HG02759 (cell line): ENCODE data around the gene AMER1.
A peak's percentile ranks its signal among the peaks of the same experiment; 100 is the strongest.
"Not testable (repeated sequence)": the region's sequence is repeated elsewhere in the genome, so short reads cannot be mapped to it uniquely, and the experiment has no call there.

ENCODE experiments used
- ATAC-seq: cut with Tn5 transposase; IDR thresholded peaks from one replicate; pipeline ENCODE4 v1.9.1; 2021; ENCODE audit warnings: mild to moderate bottlenecking, moderate library complexity; ENCODE audit not compliant: unreplicated experiment

AMER1 gene

GRCh38 chrX:64205441-64205734 is at the start of gene AMER1:
Gene AMER1 (minus strand): TSS chrX:64205708. CDS start chrX:64193286, 12,422 bp downstream.
- peak; percentile 47 for ATAC-seq

DNA sequence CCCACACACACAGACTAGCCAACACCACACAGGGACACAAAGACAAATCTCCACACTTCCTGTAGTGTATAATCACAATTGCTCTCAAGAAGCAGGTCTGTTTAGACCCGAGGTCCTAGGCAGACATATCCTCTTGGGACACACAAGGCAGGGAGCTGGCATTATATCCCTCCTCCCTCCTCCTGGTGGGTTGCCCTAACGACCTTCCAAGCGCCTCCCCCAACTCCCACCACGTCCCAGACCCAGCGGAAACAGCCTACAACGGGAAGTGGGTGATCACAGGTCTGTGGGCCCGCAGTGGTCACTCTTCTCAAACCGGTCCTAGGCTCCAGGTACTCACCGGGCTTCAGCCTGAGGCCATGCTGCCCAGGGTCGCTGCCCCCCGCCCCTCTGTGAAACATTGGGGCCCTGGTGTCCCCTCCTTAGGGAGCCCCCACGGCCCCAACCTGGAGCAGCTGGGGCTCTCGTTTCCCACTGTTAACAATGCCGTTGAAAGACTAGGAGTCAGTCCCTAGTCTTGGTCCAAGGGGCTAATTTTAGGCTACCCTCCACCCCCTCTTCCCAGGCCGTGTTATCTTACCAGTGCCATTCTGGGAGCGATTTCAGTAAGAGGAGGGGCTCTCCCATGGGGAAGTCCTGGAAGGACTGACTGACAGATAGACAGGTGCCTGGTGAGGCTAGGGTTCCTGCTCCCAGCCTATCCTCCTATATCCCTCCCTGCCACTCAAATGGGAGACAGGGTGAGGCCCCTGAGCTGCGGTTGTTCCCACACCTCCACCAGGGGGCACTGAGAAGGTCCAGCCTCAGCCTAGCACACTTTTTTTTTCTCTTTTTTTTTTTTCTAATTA is 24.8 kb upstream of the AMER1 start, which contains the start of gene ASB12:
Gene ASB12 (minus strand): TSS at position 485 of the 848 bp plus-strand sequence. CDS start 4,957 bp downstream, outside the sequence.
- no peak for ATAC-seq

- no peak for ATAC-seq
Measured at GRCh38 chrX:64229154-64229553, 23.6 kb upstream of the AMER1 start.

DNA sequence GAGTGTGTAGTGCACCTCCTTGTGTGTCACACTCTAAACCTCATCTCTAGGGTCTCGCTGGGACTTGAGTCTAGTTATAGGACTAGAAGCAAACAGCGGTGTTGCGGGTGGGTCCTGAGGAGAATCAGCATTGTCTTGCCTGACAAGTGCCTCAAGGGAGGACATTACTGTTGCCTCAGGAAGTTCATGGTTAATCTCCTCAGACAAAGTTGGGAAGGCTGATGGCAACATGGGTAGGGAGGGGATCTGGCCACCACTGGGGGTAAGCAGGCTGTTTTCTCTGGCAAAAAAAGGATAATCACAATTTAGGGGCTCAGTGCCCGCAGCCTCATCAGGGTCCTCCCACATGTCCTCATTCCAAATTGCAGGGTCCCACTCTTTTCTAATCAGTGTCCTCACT is 12.5 kb upstream of the AMER1 start:
- no peak for ATAC-seq

DNA sequence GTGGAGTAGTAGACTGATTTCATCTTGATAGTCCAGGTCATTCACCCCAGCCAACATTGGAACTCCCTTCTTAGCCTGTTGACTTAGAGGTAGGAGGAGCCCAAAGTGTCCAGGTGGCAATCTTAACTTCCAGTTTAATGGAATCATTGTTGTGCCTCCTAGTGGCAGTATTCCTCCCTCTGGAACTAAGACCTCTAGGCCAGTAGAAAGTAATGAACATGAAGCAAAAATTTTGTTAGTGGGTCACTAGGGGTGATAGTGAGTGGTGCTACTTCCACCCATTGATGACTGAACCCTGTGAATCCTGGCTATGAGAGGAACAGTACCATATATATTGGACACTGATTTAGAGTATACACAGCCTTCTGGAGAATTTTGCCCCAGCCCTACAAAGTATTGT is 8.5 kb upstream of the AMER1 start:
- not testable (repeated sequence) for ATAC-seq

GRCh38 chrX:64206556-64207162 is 1.2 kb upstream of the AMER1 start:
- no peak for ATAC-seq

- peak; percentile 87 for ATAC-seq
Measured at GRCh38 chrX:64205735-64206501, 410 bp upstream of the AMER1 start.

- ATAC-seq = peak; percentile 15
Measured at GRCh38 chrX:64204701-64205440, 637 bp downstream of the AMER1 start.

GRCh38 chrX:64204252-64204651 is 1.3 kb downstream of the AMER1 start:
- ATAC-seq = no peak

GRCh38 chrX:64202808-64203325 is 2.6 kb downstream of the AMER1 start:
- no peak for ATAC-seq

DNA sequence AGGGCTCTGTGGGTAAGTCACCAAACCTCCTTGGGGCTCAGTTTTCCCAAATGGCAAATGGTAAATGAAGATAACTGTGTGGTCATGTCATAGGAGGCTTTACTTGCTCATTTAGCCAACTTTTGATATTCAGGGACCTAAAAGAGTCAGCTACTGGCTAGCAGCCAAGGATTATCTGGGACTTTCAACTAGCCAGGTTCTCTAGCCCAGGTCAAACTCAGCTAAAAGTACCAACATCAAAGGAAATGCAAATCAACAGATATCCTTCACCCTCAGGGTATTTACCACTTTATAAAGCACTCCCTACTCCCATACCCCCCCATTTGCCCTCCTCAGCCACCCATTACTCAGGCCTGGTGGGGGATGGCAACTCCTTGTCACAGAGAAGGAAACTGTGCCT is 7.5 kb downstream of the AMER1 start:
- no peak for ATAC-seq

DNA sequence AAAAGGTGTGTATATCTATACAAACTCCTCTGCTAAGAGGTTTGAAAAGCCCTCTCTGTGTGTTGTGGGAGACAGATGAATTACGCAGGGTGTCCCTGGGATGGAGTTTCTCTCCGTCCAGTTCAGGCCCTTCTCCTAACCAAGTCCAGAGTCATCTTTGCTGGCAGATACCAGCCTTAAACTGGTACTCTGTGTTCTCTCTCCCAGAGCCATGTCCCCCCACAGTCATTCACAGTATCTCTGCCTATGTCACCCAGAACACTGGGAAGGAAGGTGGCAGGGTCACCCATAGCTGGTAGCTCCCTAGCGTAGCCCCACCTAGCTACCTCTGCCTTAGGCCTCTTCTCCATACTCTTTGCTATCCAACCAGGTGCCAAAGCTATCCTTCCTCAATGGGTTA is 8.9 kb downstream of the AMER1 start:
- no peak for ATAC-seq

- ATAC-seq = no peak
Measured at GRCh38 chrX:64195862-64196261, 9.6 kb downstream of the AMER1 start.

DNA sequence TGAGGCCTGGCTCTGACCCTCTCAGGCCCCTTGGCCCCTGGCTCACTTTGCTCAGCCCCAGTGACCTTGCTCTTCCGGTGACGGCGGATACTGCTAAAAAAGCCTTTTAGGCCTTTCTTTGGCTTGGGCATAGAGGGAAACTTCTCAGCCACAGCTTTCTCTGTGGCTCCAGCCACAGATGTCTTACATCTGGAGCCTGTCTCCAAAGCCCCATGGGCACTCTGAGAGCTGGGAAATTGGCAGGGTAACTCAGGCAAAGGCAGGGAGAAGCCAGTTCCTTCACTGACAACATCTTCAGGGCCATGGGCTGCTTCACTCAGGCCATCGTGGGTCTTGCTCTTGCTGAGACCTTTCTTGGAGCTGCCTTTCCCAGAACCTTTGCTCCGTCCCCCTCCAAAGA is 12.8 kb downstream of the AMER1 start:
- no peak for ATAC-seq

DNA sequence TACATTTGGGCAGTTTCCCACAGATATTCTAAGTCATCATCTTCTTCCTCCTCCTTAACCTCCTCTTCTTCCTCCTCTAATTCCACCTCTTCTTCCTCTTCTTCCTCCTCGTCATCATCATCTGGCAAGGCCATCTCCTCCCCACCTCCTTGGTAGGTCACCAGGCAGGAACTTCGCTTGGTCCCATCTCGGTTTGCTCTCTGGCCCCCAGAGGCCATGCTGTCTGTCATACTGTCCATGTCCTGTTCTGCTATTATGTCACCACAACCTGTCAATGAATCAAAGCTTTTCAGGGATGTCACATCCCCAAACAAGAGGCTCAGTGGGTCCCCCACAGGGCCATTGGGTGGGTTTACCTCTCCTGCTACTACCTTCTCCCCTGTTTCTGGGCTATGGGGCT is 13.5 kb downstream of the AMER1 start:
- no peak for ATAC-seq

GRCh38 chrX:64191281-64192010 is 14.1 kb downstream of the AMER1 start:
- ATAC-seq = no peak

- ATAC-seq = no peak
Measured at GRCh38 chrX:64190136-64190740, 15.3 kb downstream of the AMER1 start.

DNA sequence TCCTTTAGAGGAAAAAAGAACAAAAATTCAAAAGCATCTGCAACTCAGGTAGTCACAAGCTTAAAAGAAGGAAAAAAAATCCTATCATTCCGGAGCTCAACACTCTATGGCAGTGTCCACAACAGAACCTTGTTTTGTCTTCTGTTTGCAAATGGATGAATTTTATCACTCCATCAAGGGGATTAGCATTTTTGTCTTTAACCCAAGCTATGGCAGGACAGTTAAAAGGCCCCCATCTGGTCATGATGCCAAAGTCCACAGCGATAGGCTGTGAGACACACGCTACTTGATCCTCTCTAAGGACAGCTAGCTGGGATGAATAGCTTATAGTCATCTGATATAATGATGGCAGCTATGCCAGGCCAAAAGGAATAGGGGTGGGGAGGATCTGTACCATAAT is 16.6 kb downstream of the AMER1 start:
- ATAC-seq = no peak

- no peak for ATAC-seq
Measured at GRCh38 chrX:64187762-64188150, 17.8 kb downstream of the AMER1 start.
